Gastroesophageal sphincter (tissue), 3 donors: Measurements from ENCODE around the gene PPCDC.

Experiments used
- CTCF ChIP-seq, 4 experiments: fragments of 200-600 bp in 2 of 4; fragments of 450-650 bp in 2 of 4; sonication (generic) in 1 of 4; IDR thresholded peaks; one replicate each; pipeline ENCODE4 v1.5.1; 2017 to 2019; ENCODE audit warnings: antibody characterized with exemption in 4 of 4, mild to moderate bottlenecking in 2 of 4, moderate library complexity in 2 of 4
- POLR2A ChIP-seq, 2 donors: fragments of 450-650 bp; IDR thresholded peaks; one replicate each; pipeline ENCODE4 v1.6.1; 2017; ENCODE audit warnings: antibody characterized with exemption in 2 of 2, mild to moderate bottlenecking in 2 of 2, moderate library complexity in 1 of 2

GRCh38 chr15:75089456-75090387 is 66.3 kb downstream of the PPCDC start:
- TF ChIP-seq POLR2A (IDR thresholded peaks at IDR 0.05) (no peak), CTCF (IDR thresholded peaks at IDR 0.05) (no peak)
